Pulmonary artery endothelial cell (primary cell): ENCODE results near the gene ZSCAN9. TPM values are rescaled to one million over a fixed set of nuclear protein-coding genes. Genes with fewer than 3 reads are reported as not detected.

Experiments used
- DNase-seq: peaks from one replicate; pipeline ENCODE4 v3.0.0-alpha.2; 2011; ENCODE audit warnings: low read depth, low spot score
- total RNA-seq: library from RNA; depleted of rRNA; stranded (reverse); fragments of >200 nt; gene quantifications from 2 replicates; pipeline ENCODE4 v1.2.3, GENCODE V29; 2014

Gene ZSCAN9
- total RNA-seq, result 11.6 and 13.5 TPM in 2 replicates

DNA sequence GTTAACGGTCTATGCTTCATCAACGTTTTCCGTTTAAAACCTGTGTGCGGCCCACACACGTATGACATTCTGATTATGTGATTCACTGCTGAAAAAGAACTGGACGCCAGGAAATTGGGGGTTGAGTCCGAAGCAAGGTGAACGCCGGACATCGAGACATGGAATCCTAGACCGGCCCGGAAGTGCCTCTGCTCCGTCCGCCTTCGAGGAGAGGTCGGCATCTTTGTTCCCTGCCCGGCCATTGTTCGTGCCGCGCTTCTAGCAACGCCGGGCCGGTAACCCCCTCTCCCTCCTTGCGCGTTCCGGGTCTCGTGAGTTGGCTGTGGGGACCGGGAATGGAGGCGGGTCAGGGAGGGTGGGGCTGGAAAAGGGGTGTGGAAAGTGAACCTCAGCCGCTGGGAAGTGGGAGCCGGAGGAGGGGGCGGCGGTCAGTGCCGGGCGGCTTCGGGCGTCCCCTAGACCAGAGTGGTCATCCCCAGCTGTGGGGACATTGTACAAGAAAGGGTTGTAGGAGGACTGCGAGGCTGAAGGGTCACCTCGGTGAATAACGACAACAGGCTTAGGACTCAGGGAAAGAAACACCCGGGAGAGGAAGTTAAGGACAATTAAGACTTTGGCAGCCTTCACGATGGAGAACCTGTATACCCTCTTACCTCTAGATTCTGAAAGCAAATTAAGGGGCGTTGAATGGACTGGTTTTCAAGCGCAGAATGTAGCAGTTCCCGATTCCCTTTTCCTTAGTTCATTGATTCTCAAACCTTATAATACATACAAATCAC is at the start of gene ZSCAN9:
Gene ZSCAN9, plus strand, starts transcription at position 220 of the 779 bp plus-strand sequence. CDS start 1,810 bp downstream, outside the sequence.
- DNase-seq, result peak; percentile 88

DNA sequence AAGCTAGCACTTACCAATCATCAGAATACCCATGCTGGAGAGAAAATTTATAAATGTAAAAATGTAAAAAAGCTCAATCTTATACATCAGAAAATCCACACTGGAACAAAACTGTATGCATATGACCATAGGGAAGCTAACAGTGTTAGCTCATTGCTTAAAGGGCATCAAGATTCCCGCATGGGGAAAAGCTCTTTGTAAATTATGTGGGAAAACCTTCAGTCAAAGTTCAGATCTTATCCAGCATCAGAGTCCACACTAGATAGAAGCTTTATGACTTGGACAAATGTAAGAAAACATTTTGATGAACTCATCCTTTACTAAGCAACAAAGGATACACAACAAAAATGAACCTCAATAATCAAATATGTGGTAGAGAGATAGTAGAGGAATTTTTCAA is 48.7 kb upstream of the ZSCAN9 start:
- DNase-seq, result no peak

DNA sequence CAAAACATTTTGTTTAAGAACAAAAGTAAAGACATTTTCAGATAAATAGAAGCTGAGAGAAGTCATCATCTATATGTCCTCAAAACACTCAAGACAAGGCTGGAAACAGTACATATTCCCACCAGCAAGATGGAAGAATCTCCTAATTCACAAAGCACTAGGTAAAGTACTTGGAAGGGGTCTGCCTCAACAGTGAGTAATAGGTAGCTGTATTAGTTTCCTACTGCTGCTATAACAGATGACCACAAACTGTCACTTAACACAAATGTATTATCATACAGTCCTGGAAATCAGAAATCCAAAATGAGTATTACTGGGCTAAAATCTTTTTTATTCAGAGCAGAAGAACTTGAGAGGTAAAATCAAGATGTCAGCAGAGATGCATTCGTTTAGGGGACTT is 42.8 kb upstream of the ZSCAN9 start:
- no peak for DNase-seq

DNA sequence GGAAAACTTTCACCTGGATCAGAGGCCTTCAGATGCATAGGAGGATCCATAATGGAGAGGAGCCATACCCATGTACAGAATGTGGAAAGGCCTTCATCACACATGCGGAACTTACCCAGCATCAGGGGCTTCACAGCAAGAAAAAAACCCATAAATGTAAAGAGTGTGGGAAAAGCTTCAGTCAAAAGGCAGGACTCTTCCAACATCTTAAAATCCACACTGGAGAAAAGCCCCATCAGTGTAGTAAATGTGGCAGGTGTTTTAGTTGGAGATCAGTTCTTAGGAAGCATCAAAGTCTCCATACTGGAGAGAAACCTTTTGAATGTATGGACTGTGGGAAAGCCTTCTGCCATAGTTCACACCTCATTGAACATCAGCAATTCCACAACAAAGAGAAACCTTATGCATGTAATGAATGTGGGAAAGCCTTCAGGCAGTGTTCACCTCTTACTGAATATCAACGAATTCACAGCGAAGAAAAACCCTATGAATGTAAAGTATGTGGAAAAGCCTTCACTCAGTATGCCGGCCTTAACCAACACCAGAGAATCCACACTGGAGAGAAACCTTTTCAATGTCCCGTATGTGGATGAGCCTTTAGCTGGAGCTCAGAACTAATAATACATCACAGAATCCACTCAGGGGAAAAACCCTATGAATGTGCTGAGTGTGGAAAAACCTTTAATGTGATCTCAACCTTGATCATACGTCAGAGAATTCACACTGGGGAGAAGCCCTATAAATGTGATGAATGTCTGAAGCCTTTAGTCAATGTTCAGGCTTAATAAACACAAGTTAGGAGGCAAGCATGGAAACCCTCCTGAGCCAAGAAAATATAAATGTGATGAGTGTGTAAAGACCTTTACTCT is 36.7 kb upstream of the ZSCAN9 start:
- DNase-seq, result no peak

DNA sequence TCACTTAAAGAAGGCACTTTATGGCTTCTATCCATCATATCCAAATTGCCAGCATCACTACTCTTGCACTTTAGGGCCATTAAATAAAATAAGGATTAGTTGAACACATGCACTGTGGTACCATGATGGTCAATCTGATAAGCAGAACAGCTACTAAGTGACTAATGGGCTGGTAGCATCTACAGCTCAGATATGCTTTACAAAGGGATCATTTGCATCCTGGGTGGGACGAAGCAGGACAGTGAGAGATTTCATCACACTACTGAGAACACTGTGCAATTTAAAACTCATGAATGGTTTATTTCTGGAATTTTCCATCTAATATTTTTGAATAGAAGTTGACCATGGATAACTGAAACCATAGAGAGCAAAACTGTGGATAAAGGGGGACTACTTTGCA is 25.1 kb upstream of the ZSCAN9 start:
- DNase-seq, result no peak

DNA sequence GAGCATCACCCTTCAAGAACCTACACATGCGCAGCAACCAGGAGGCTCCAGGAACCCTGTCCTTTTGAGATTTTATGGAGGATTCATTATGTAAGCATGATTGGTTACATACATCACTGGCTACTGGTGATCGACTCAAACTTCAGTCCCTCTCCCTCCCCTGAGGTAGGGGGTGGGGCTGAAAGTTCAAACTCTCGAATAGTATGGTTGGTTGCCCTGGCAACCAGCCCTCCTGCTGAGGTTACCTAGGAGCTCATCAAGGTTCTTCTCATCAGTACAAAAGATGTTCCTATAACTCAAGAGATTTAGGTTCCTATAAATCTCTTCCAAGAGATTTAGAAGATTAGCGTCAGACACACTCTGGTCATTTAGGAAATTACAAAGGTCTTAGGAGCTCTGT is 21.9 kb upstream of the ZSCAN9 start:
- no peak for DNase-seq

DNA sequence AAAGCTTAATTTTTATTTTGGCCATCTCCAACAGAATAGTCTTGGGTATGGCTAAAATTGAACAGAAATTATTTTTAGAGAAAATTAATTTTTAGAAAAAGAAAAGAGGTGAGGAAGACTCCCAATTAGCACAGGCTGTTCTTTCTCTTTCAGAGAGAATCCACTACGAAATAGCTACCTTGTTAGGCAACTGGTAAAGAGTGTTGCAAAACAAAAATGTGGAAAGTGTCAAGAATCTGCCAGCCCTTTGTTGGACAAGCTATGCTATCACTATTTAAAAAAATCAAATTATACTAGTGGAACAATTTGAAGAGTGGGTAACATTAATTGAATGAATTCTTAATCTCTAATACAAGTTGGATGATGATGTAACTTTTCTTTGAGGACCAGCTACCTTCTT is 19.2 kb upstream of the ZSCAN9 start:
- no peak for DNase-seq

DNA sequence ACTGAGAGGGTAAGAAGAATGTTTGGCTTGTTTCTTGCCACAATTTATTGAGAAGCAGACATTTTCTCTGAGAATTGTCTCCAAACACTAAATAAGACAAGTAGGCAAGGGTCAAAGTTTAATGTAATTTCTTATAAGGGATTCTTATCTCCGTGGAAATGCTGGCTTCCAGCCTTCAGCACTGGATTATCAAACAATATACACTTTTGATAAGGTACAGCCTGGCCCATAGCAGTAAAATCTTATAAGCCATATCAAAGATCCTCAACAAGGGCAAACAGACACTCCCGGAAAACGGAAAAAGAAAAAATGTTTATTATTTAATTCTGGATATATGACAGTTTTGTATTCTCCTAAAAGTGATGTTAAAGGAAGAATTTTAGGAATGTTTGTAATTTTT is 18.5 kb upstream of the ZSCAN9 start:
- DNase-seq, result no peak

DNA sequence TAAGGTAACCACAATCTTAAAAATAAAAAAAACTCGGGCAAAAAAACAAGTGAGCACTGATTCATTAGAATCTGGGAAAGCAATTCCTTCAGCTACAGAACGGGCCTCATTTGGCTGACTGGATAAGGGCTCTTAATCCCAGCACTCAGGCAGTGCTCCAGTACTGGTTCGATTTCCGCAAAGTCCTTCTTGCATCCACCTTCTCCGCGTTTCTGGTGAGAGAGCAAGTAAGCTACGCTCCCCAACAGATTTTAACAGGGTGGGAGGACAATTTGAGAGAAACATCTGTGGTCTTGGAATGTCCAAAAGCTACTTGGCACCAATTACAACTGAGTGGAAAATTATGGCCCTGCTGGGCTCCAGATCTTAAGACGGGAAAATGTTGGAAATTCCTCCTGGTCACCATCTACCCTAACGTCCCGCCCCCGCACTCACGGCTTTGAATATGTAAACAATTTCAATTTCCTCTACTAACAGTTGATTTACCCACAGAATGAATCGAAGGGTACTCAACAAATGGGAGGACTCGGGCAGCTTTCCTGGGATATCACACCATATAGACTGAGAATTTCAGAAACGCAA is 18.1 kb upstream of the ZSCAN9 start:
- DNase-seq, result no peak

DNA sequence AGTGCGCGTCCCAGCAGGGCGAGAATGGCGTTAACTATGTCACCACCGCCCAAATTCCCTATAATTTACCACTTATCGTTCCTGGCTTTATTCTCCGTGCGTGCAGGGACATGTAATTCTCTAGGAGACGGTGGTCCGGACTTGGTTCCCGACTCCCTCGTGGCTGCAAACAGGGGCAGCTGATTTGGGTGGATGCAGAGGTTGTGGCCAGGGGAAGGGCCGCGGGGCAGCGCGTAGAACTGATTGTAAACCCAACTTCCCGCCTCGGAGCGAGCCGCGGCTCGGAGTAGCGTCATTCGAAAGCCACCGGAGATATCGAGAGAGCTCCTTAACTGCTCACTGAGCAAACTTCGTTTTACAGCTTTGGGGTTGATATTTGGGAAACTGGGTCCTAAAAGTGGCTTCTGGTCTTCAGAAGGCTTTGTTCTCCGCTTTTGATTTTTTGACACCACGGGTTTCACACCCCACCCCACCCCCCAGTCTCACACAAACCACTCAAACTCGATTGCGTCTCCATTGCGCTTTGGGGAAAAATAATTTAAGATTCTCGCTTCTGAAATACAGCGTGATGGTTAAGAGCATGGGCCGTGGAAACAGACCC is 17.5 kb upstream of the ZSCAN9 start:
- no peak for DNase-seq

DNA sequence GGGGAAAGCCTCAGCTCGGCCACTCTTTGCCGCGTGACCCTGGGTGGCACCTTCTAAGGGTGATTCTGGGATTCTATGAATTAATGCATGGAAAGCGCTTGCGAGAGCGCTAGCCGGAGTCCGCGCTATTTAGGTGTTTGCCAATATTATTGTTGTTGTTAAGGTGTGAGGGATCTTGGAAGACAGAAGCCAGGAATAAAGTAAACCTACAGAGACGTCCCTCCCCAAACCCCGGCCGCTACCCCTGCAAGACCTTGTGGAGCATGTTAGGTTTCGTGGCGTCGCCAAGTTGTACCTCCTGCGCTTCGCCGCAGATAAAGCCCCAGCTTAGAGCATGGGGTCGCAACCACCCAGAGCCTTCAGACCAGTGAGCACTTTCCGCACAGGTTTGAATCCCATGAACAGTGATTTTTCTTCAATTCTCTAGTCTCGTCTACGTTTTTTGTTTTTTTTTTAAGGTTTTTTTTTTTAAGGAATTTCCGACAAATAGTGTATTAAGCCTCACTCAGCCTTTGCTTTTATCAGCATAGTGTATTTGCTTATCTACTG is 16.9 kb upstream of the ZSCAN9 start:
- no peak for DNase-seq

DNA sequence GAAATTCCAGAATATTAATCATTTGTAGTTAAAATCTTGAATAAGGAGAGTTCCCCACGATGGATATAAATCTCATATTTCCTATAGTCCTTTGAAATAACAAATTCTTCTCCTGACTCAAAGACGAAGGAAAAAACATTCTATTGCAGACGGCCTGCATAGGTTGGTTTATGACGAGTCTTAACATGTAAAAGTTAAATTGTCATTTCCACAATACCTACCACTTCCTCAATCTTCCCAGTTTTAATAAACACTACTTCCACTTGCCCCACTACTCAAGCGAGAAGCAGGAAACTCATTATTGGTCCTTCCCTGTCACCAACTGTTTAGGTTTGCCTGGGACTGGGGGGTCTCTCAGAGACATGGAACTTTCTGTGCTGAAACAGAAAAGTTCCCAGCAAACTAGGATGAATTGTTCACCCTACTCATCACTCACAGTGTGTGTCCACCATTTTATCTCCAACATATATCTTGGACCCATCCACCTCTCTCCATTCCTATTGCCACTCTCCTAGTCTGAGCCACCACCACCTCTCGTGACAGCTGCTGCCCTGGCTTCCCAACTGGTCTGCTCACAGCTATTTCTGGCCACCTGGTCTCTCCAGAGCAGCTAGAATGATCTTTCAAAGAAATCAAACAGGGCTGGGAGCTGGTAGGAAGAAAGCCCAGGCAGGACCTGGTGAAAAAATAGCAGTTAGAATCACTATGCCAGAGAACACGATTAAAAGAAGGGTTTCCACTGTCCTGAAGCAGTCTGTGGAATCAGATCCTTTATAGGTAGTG is 15.1 kb upstream of the ZSCAN9 start:
- no peak for DNase-seq

DNA sequence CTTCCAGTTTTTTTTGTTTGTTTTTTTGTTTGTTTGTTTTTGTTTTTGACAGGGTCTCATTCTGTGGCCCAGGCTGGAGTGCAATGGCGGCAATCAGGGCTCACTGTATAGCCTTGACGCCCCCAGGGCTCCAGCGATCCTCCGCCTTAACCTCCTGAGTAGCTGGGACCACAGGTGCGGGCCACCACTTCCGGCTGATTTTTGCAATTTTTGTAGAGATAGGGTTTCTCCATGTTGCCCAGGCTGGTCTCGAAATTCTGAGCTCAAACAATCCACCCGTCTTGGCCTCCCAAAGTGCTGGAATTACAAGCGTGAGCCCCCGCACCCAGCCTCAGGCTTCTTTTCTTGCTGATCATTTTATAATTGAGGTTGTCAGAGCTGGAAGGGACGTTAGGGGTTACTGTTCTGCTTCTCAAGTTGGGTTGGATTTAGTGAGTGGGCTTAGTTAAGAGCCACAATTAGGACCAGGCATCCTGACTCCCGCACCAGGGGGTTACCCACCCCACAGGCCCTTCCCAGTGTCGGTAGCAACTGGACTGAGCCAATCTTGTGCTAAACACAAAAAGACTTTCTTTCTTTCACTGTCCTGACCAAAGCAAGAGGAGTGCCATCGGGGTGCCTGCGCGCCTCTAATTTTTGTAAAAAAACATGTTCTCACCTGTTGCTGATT is 13.1 kb upstream of the ZSCAN9 start:
- DNase-seq, result no peak

DNA sequence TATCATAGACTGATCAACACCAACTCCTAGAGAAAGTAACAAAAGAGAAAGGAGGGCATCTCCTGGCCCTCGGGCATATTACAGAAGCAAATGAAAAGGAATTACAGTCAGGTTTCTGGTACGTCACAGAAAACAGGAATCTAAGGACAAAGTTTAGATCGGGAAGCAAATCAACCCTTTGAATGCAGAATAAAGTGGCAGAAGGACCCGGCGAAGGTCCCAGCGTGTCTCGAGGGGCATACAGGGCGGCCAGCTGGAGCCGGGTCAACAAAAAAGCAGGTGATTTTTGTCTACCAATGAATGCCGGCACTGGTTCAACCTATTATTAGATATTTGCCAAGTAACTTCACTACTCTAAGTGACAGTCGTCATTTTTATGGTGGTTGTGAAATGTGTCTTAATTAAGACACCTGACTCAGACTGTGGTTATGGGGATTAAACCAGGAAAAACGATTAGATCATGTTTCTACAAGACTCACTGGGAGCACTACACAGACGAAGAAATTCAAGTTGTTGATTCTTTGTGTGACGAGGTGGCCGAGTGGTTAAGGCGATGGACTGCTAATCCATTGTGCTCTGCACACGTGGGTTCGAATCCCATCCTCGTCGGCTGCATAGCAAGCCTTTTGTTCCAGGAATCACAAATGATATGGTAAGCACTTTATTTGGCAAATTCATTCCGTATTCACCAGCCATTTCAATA is 12.4 kb upstream of the ZSCAN9 start:
- peak; percentile 50 for DNase-seq

DNA sequence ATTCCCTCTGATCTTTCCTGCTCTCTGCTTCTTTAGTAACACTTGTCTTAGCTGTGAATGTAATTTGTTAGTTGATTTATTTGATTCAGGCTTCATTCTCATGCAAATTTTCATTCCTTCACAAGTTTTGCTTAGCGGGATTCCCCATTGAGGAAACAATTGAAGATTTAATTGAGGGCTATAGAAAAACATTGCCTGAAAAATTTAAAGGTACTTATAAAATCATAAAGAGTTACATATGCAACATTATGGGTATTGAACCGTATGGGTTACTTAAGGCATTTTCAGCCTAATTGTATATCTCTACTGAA is 11.9 kb upstream of the ZSCAN9 start:
- no peak for DNase-seq

DNA sequence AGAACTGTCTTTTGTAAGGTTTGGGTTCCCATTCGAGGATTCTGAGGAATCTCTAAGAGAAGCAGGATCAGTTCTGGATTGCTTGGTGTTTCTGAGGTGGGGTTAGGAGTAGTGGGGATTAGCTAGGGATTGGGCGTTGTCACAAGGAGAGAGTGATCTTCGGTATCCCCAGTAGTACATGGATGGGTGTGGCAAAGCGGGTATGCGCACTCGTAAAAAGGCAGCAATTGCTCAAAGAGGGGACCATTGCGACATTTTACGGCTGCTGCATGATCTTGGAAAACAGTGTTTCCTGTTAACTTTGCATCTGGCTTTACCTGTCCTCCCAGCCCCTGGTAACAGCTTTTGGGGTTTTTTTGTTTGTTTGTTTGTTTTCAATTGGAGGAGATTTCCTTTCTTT is 9.7 kb upstream of the ZSCAN9 start:
- no peak for DNase-seq

DNA sequence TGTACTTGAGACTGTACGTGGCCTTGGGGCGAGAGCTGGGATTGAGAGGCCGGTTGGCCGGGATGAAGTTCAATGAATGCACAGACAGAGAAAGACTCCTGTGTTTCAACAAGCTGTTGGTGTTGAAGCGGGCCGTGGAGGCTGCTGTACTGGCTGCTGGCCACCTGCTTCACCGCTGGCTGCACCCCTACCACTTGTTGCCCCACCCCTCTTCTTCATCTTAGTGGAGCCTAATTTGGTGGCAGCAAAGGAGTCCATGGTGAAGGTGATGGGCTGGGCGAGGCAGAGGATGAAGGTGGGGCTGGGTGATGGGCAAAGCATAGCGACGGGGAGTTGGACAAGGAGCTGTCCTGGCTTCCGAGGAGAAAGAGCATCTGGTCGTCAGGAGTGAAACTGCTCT is 7.2 kb upstream of the ZSCAN9 start:
- no peak for DNase-seq

DNA sequence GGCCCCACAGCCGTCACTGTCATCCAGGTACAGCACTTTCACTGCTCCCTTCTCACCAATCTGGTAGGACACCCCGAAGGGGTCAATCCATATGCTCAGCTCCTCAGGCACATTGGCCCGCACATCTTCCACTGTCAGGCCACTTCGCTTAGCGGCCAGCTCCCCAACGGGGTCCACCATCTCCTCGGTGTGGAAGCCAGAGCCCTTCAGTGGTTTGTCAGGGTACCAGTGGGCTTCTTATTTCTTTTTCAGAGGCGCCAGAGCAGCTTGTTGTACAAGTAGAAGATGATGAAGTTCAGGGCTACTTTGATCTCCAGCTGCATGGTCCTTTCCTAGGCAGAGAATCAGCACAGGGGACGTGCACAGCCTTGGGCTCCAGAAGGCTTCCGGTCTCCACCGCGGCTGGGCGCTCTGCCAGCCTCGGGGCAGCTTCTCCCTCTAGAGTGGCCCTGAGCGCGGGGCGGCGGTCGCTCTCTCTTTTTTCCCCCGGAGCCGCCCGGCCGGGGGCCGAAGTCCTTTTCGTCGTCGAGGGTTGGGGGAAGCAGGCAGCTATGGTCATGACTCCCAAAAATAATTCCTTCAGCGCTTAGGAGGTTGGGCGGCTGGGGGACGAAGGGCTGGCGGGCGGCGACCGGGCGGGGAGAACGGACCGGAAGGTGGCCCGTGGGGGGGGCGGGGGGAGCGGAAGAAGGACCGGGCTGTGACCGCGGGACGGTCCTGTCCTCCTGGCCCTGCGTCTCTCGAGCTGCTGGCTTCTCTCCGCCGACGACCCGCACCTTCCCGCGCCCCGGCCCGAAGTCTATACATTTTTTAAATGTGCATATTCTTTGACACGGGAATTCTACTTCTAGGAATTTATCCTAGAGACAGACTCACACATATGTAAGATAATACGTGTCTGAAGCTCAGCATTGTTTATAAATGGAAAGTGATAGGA is 6.5 kb upstream of the ZSCAN9 start:
- peak; percentile 17 for DNase-seq
